ENCODE data around the gene SUSD1. TPM values are rescaled to one million over a fixed set of nuclear protein-coding genes. Genes with fewer than 3 reads are reported as not detected.

The SUSD1 gene
- total RNA-seq, 1 donor from 2014 or later, result 26.0 TPM

- no peaks in the 10 kb centered on the region for H3K9me3 Mint-ChIP-seq
- H3K4me3 Mint-ChIP-seq, result no peak overlapping the region
- no peaks in the 10 kb centered on the region for H3K36me3 Mint-ChIP-seq
- TF ChIP-seq CTCF (IDR thresholded peaks at IDR 0.05; ENCODE audit: unreplicated experiment), result no peak
- H3K27ac Mint-ChIP-seq, result no peak overlapping the region
- H3K27me3 Mint-ChIP-seq (ENCODE audit: low read depth), result no peaks in the 10 kb centered on the region
- H3K4me1 Mint-ChIP-seq, result peaks cover 10% of the 10 kb centered on the region
- no peak for DNase-seq (ENCODE audit: low spot score in 2 of 2, unreplicated experiment in 2 of 2)
Measured at GRCh38 chr9:112011051-112011620, 164.0 kb downstream of the SUSD1 start.

GRCh38 chr9:112010537-112010936 lies 164.6 kb downstream of the SUSD1 start:
- Mint-ChIP-seq H3K4me3 (no peak overlapping the region), H3K4me1 (peaks cover 10% of the 10 kb centered on the region), H3K27me3 (ENCODE audit: low read depth) (peaks cover 3% of the 10 kb centered on the region), H3K9me3 (no peaks in the 10 kb centered on the region), H3K27ac (no peak overlapping the region), H3K36me3 (no peaks in the 10 kb centered on the region)
- DNase-seq (ENCODE audit: low spot score in 2 of 2, unreplicated experiment in 2 of 2), result no peak
- no peak for TF ChIP-seq CTCF (IDR thresholded peaks at IDR 0.05; ENCODE audit: unreplicated experiment)

- Mint-ChIP-seq H3K27me3 (ENCODE audit: low read depth) (peaks cover 7% of the 10 kb centered on the region), H3K4me3 (no peak overlapping the region), H3K9me3 (no peaks in the 10 kb centered on the region), H3K36me3 (no peaks in the 10 kb centered on the region), H3K27ac (no peak overlapping the region), H3K4me1 (peaks cover 10% of the 10 kb centered on the region)
- no peak for DNase-seq (ENCODE audit: low spot score in 2 of 2, unreplicated experiment in 2 of 2)
- no peak for TF ChIP-seq CTCF (IDR thresholded peaks at IDR 0.05; ENCODE audit: unreplicated experiment)
Measured at GRCh38 chr9:112009656-112010055, 165.4 kb downstream of the SUSD1 start.

- DNase-seq (ENCODE audit: low spot score in 2 of 2, unreplicated experiment in 2 of 2), result no peak
- H3K4me3 Mint-ChIP-seq, result no peak overlapping the region
- no peaks in the 10 kb centered on the region for H3K9me3 Mint-ChIP-seq
Measured at GRCh38 chr9:112007575-112008240, 167.4 kb downstream of the SUSD1 start.

GRCh38 chr9:112006361-112007020 lies 168.6 kb downstream of the SUSD1 start:
- no peak for DNase-seq (ENCODE audit: low spot score in 2 of 2, unreplicated experiment in 2 of 2)
- no peak overlapping the region for H3K27ac Mint-ChIP-seq
- no peaks in the 10 kb centered on the region for H3K9me3 Mint-ChIP-seq
- no peaks in the 10 kb centered on the region for H3K4me1 Mint-ChIP-seq
- no peak for TF ChIP-seq CTCF (IDR thresholded peaks at IDR 0.05; ENCODE audit: unreplicated experiment)
- no peaks in the 10 kb centered on the region for H3K36me3 Mint-ChIP-seq
- H3K27me3 Mint-ChIP-seq (ENCODE audit: low read depth), result peaks cover 8% of the 10 kb centered on the region
- H3K4me3 Mint-ChIP-seq, result no peak overlapping the region

More at GRCh38 chr9:112007575-112008240, 167.4 kb downstream of the SUSD1 start:
- peaks cover 10% of the 10 kb centered on the region for H3K4me1 Mint-ChIP-seq
- peaks cover 8% of the 10 kb centered on the region for H3K27me3 Mint-ChIP-seq (ENCODE audit: low read depth)
- H3K36me3 Mint-ChIP-seq, result no peaks in the 10 kb centered on the region
- no peak overlapping the region for H3K27ac Mint-ChIP-seq
- no peak for TF ChIP-seq CTCF (IDR thresholded peaks at IDR 0.05; ENCODE audit: unreplicated experiment)

Data from mesothelial cell of epicardium (in vitro differentiated cells).